Liver (tissue), 3 donors: ENCODE data around the gene ASS1.

ENCODE experiments used
- ATF3 ChIP-seq: IDR thresholded peaks from 2 replicates; pipeline ENCODE4 v1.6.1; 2016; ENCODE audit warnings: antibody characterized with exemption
- GABPA ChIP-seq, 2 donors: IDR thresholded peaks in 1 of 2; conservative IDR thresholded peaks in 1 of 2; 2 replicates each; pipeline ENCODE4 v1.6.1; 2016; ENCODE audit warnings: antibody characterized with exemption in 2 of 2, mild to moderate bottlenecking in 1 of 2, moderate library complexity in 1 of 2
- JUND ChIP-seq, 2 donors: IDR thresholded peaks; 2 replicates each; pipeline ENCODE4 v1.6.1; 2016; ENCODE audit warnings: antibody characterized with exemption in 2 of 2
- RAD21 ChIP-seq, 2 donors: IDR thresholded peaks; 2 replicates each; pipeline ENCODE4 v1.6.1; 2016; ENCODE audit warnings: antibody characterized with exemption in 2 of 2, mild to moderate bottlenecking in 2 of 2
- TAF1 ChIP-seq: conservative IDR thresholded peaks from 2 replicates; pipeline ENCODE4 v1.6.1; 2016; ENCODE audit warnings: antibody characterized with exemption, mild to moderate bottlenecking
- YY1 ChIP-seq: IDR thresholded peaks from 2 replicates; pipeline ENCODE4 v1.6.1; 2016; ENCODE audit warnings: antibody characterized with exemption, mild to moderate bottlenecking
- ZBTB33 ChIP-seq: IDR thresholded peaks from 2 replicates; pipeline ENCODE4 v1.6.1; 2016; ENCODE audit warnings: antibody characterized with exemption
- TF ChIP-seq, protein P1 (sequence below): fragments of 150-350 bp; IDR thresholded peaks from 2 replicates; pipeline ENCODE4 v1.5.1; 2017; ENCODE audit warnings: improper control_type of control experiment, low read depth, low read length; ENCODE audit not compliant: missing input control
- donor health status: healthy.
- donor health status: healthy.

DNA sequence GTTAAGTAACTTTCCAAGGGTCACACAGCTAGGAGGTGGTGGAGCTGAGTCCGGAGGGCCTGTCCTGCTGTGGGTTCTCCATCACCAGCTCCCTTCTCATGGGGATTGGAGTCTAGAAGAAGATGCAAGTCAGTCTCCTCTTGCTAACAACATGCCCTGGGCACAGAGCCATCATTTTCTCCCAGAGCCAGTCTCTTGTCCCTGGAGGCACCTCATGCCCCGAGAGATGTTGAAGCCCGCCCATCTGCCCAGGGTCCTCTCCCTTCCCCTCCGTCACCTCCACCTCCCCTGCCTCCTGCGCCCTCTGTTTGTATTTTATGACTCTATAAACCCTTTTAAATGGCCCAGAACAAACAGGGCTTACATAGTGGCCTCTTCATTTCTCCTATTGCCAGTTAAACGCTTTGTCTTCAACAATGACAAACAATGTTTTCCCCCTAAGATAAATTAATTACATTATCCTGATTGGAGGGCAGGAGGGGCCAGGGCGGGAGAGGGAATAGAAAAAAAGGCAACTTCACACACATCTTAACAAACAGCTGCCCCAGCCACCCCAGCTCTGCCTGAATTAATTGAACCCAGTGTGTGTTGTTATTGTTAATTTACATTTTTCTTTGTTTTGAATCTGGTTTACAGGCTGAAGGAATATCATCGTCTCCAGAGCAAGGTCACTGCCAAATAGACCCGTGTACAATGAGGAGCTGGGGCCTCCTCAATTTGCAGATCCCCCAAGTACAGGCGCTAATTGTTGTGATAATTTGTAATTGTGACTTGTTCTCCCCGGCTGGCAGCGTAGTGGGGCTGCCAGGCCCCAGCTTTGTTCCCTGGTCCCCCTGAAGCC lies 55.8 kb downstream of the ASS1 start:
- TF ChIP-seq, protein P1, sequence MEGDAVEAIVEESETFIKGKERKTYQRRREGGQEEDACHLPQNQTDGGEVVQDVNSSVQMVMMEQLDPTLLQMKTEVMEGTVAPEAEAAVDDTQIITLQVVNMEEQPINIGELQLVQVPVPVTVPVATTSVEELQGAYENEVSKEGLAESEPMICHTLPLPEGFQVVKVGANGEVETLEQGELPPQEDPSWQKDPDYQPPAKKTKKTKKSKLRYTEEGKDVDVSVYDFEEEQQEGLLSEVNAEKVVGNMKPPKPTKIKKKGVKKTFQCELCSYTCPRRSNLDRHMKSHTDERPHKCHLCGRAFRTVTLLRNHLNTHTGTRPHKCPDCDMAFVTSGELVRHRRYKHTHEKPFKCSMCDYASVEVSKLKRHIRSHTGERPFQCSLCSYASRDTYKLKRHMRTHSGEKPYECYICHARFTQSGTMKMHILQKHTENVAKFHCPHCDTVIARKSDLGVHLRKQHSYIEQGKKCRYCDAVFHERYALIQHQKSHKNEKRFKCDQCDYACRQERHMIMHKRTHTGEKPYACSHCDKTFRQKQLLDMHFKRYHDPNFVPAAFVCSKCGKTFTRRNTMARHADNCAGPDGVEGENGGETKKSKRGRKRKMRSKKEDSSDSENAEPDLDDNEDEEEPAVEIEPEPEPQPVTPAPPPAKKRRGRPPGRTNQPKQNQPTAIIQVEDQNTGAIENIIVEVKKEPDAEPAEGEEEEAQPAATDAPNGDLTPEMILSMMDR, result no peak
- TF ChIP-seq TAF1 (no peak), ZBTB33 (peak; percentile 2), ATF3 (no peak), GABPA (IDR thresholded peaks at IDR 0.05 in 1 of 2, conservative IDR thresholded peaks at IDR 0.05 in 1 of 2) (no peak), JUND (IDR thresholded peaks at IDR 0.05) (no peak), YY1 (no peak), RAD21 (IDR thresholded peaks at IDR 0.05) (peak in 1 of 2 donors; percentile 12)
